Esophagus squamous epithelium (tissue), 5 donors: Measurements from ENCODE around the gene SPINK5. TPM values are rescaled to one million over a fixed set of nuclear protein-coding genes. Genes with fewer than 3 reads are reported as not detected.

Experiments
- DNase-seq: peaks from one replicate; lab custom pipeline; 2025; lab: John Stamatoyannopoulos, UW
- H3K27ac ChIP-seq, 4 donors: fragments of 200-600 bp; sonication (generic); one replicate each; pipeline ENCODE4 v1.5.1; 2016 to 2019; ENCODE audit warnings: mild to moderate bottlenecking in 1 of 4
- H3K27me3 ChIP-seq, 4 donors: fragments of 200-600 bp; sonication (generic); 1 replicate in 3 of 4; 2 replicates in 1 of 4; pipeline versions ENCODE4 v1.5.1 to v1.6.0; 2017 to 2021; ENCODE audit warnings: antibody characterized with exemption in 1 of 4
- H3K36me3 ChIP-seq, 3 donors: fragments of 200-600 bp; sonication (generic); one replicate each; pipeline ENCODE4 v1.5.1; 2016 to 2019
- H3K4me1 ChIP-seq, 3 donors: fragments of 200-600 bp; sonication (generic); one replicate each; pipeline ENCODE4 v1.5.1; 2017 to 2019
- H3K4me3 ChIP-seq, 4 donors: fragments of 200-600 bp; sonication (generic); 1 replicate in 3 of 4; 2 replicates in 1 of 4; pipeline ENCODE4 v1.5.1; 2016 to 2019; ENCODE audit warnings: mild to moderate bottlenecking in 2 of 4, moderate library complexity in 1 of 4
- H3K9me3 ChIP-seq, 3 donors: fragments of 200-600 bp; sonication (generic); one replicate each; pipeline ENCODE4 v1.5.1; 2016 to 2019
- POLR2A ChIP-seq, 4 donors: fragments of 450-650 bp; IDR thresholded peaks; one replicate each; pipeline ENCODE4 v1.6.1; 2017; ENCODE audit warnings: antibody characterized with exemption in 4 of 4, mild to moderate bottlenecking in 4 of 4, moderate library complexity in 3 of 4
- WGBS, 2 donors: methylation state at CpG; one replicate each; pipeline ENCODE4 v1.1.5; 2018; 5-methylcytosine and 5-hydroxymethylcytosine counted together
- intact Hi-C: fragments of 100-400 bp; cut with DNase I; formaldehyde crosslinking; loops from one replicate; pipeline ENCODE4 v1.15.0; 2022
- total RNA-seq, 4 donors: library from RNA; depleted of rRNA; stranded (reverse); fragments of >200 nt; gene quantifications; one replicate each; pipeline ENCODE4 v1.1.0, GENCODE V29; 2016
- TF ChIP-seq, protein P1 (sequence below), 6 experiments: fragments of 450-650 bp in 4 of 6; fragments of 200-600 bp in 2 of 6; sonication (generic) in 2 of 6; IDR thresholded peaks; one replicate each; pipeline ENCODE4 v1.5.1; 2016 to 2019; ENCODE audit warnings: antibody characterized with exemption in 6 of 6, mild to moderate bottlenecking in 4 of 6, moderate library complexity in 4 of 6
- donor health status: DM: yes; HTN: yes; CAD: no.

The SPINK5 gene
- total RNA-seq, 4 donors from 2014 or later: 550 to 961 (median 863) TPM

- no peak overlapping the region for H3K27ac ChIP-seq
- intact Hi-C loops: no loop called here
- H3K4me1 ChIP-seq: no peaks in the 10 kb centered on the region
- no peak overlapping the region for H3K4me3 ChIP-seq
- 79 to 92% methylated on average over 1 of the region's 1 CpG for WGBS, 2 donors
- no peak for DNase-seq
- H3K27me3 ChIP-seq: no peaks in the 10 kb centered on the region
- no peak for TF ChIP-seq POLR2A (IDR thresholded peaks at IDR 0.05)
- TF ChIP-seq, protein P1, sequence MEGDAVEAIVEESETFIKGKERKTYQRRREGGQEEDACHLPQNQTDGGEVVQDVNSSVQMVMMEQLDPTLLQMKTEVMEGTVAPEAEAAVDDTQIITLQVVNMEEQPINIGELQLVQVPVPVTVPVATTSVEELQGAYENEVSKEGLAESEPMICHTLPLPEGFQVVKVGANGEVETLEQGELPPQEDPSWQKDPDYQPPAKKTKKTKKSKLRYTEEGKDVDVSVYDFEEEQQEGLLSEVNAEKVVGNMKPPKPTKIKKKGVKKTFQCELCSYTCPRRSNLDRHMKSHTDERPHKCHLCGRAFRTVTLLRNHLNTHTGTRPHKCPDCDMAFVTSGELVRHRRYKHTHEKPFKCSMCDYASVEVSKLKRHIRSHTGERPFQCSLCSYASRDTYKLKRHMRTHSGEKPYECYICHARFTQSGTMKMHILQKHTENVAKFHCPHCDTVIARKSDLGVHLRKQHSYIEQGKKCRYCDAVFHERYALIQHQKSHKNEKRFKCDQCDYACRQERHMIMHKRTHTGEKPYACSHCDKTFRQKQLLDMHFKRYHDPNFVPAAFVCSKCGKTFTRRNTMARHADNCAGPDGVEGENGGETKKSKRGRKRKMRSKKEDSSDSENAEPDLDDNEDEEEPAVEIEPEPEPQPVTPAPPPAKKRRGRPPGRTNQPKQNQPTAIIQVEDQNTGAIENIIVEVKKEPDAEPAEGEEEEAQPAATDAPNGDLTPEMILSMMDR (IDR thresholded peaks at IDR 0.05): no peak
- H3K9me3 ChIP-seq: no peaks in the 10 kb centered on the region
- no peaks in the 10 kb centered on the region for H3K36me3 ChIP-seq
Measured at GRCh38 chr5:148156609-148157008, 92.8 kb downstream of the SPINK5 start.

- no peaks in the 10 kb centered on the region for H3K9me3 ChIP-seq
- 89 to 95% methylated on average over 1 of the region's 1 CpG for WGBS, 2 donors
- no peak overlapping the region for H3K4me3 ChIP-seq
- intact Hi-C loops: no loop called here
- H3K27me3 ChIP-seq: no peaks in the 10 kb centered on the region
- no peak for DNase-seq
- TF ChIP-seq POLR2A (IDR thresholded peaks at IDR 0.05): no peak
- TF ChIP-seq, protein P1 (IDR thresholded peaks at IDR 0.05): no peak
- no peaks in the 10 kb centered on the region for H3K4me1 ChIP-seq
- no peak overlapping the region for H3K27ac ChIP-seq
- H3K36me3 ChIP-seq: no peaks in the 10 kb centered on the region
Measured at GRCh38 chr5:148162038-148162437, 98.3 kb downstream of the SPINK5 start.

DNA sequence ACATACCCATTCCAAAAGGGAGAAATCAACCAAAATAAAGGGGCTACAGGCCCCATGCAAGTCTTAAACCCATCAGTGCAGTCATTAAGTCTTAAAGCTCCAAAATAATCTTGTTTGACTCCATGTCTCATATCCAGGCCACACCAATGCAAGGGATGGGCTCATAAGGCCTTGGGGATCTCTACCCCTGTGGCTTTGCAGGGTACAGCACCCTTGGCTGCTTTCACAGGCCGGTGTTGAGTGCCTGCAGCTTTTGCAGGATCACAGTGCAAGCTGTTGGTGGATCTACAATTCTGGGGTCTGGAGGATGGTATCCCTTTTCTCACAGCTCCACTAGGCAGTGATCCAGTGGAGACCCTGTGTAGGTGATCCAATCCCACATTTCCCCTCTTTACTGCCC lies 99.6 kb downstream of the SPINK5 start:
- no peak for DNase-seq
- Histone ChIP-seq H3K36me3 (no peaks in the 10 kb centered on the region), H3K4me1 (no peaks in the 10 kb centered on the region), H3K27ac (no peak overlapping the region), H3K9me3 (no peaks in the 10 kb centered on the region), H3K4me3 (no peak overlapping the region), H3K27me3 (no peaks in the 10 kb centered on the region)
- TF ChIP-seq, protein P1 (IDR thresholded peaks at IDR 0.05): no peak
- no peak for TF ChIP-seq POLR2A (IDR thresholded peaks at IDR 0.05)
- intact Hi-C loops: no loop called here
- WGBS, 2 donors: 67 to 86% methylated on average over 1 of the region's 1 CpG

GRCh38 chr5:148166550-148167283 lies 102.9 kb downstream of the SPINK5 start:
- no peak for DNase-seq
- no peak overlapping the region for H3K4me3 ChIP-seq
- no peak overlapping the region for H3K27ac ChIP-seq
- H3K36me3 ChIP-seq: no peaks in the 10 kb centered on the region
- H3K4me1 ChIP-seq: no peaks in the 10 kb centered on the region
- WGBS, 2 donors: 76 to 80% methylated on average over 4 of the region's 4 CpGs
- H3K9me3 ChIP-seq: no peaks in the 10 kb centered on the region
- no peaks in the 10 kb centered on the region for H3K27me3 ChIP-seq
- intact Hi-C loops: no loop called here
- TF ChIP-seq POLR2A (IDR thresholded peaks at IDR 0.05): no peak
- TF ChIP-seq, protein P1 (IDR thresholded peaks at IDR 0.05): no peak

DNA sequence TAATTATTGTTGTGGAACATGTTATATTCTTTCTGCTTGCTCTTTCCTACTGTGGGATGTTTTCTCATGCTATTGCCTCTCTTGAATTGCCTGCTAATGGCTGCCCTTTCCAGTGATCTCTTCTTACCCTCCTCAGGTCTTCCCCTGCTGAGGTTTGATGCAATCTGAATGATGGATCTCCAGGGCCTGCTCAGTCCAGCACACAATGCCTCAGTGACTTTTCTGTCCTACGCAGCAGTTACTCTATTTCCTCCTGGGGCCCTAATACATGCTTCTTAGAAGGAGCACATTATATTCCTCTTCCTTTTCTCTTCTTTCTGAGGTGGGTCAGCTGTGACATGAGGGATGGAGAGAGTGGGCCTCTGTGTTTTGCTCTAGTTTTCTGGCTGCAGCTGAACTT lies 104.5 kb downstream of the SPINK5 start, which contains the start of gene SPINK14:
SPINK14 (plus strand) TSS at position 301 of the 400 bp plus-strand sequence. CDS start 1,187 bp downstream, outside the sequence.
- Histone ChIP-seq H3K9me3 (no peaks in the 10 kb centered on the region), H3K27ac (no peak within 1 kb of the TSS), H3K4me1 (no peaks in the 10 kb centered on the region), H3K4me3 (no peak within 1 kb of the TSS), H3K36me3 (no peaks in the 10 kb centered on the region), H3K27me3 (no peaks in the 10 kb centered on the region)
- DNase-seq: no peak
- intact Hi-C loops: no loop called here
- WGBS, 2 donors: 91 to 100% methylated on average over 1 of the region's 1 CpG
- no peak for TF ChIP-seq POLR2A (IDR thresholded peaks at IDR 0.05)
- TF ChIP-seq, protein P1 (IDR thresholded peaks at IDR 0.05): no peak
